Activated naive CD4-positive, alpha-beta T cell treated with anti-CD3 and anti-CD28 coated beads for 36 hours (primary cell): ENCODE results near the gene PGPEP1. TPM values are rescaled to one million over a fixed set of nuclear protein-coding genes. Genes with fewer than 3 reads are reported as not detected.
"Not testable (repeated sequence)": the region's sequence is repeated elsewhere in the genome, so short reads cannot be mapped to it uniquely, and the experiment has no call there.

Experiments used
- CTCF ChIA-PET: fragments of 350-600 bp; sonication (Branson Sonifier 250); formaldehyde crosslinking; loops from one replicate; lab custom pipeline; 2021; ENCODE audit warnings: antibody characterized with exemption; lab: Charles Lee
- DNase-seq: peaks from one replicate; pipeline ENCODE4 v3.0.0-alpha.2; 2020
- H3K27ac Mint-ChIP-seq: one replicate; pipeline ENCODE4 v1.8.0; 2021; ENCODE audit warnings: mild to moderate bottlenecking, mixed read lengths
- H3K27me3 Mint-ChIP-seq: one replicate; pipeline ENCODE4 v1.8.0; 2021; ENCODE audit warnings: low read depth, mixed read lengths
- H3K36me3 Mint-ChIP-seq: one replicate; pipeline ENCODE4 v1.8.0; 2021; ENCODE audit warnings: low read depth, mixed read lengths
- H3K4me1 Mint-ChIP-seq: one replicate; pipeline ENCODE4 v1.8.0; 2021; ENCODE audit warnings: low read depth, mixed read lengths
- H3K4me3 Mint-ChIP-seq: one replicate; pipeline ENCODE4 v1.8.0; 2021; ENCODE audit warnings: mild to moderate bottlenecking, moderate library complexity, mixed read lengths
- H3K9me3 Mint-ChIP-seq: one replicate; pipeline ENCODE4 v1.8.0; 2021; ENCODE audit warnings: mixed read lengths
- intact Hi-C: fragments of 100-400 bp; cut with micrococcal nuclease; formaldehyde crosslinking; loops from one replicate; pipeline ENCODE4 v1.15.1; 2023
- total RNA-seq, 2 experiments: library from RNA; stranded (reverse); gene quantifications; one replicate each; pipeline ENCODE4 v1.2.3, GENCODE V29; 2021

The PGPEP1 gene
- total RNA-seq, 2 experiments from 2014 or later: 14.4 to 15.6 TPM

DNA sequence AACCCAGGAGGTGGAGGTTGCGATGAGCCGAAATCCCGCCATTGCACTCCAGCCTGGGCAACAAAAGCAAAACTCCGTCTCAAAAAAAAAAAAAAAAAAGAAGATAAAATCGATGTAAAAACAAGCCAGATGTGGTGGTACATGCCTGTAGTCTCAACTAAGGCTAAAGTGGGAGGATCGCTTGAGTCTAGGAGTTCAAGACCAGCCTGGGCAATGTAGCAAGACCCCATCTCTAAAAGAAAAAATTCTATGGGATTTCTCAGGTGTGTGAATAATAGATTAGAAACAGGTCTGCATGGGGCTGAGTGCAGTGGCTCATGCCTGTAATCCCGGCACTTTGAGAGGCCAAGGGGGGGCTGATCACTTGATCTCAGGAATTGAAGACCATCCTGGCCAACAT is 11.1 kb downstream of the PGPEP1 start:
- CTCF ChIA-PET: interaction anchor here (0.6 to 1.1 kb wide), 2 partner anchors 10 to 18 kb away, joined by 3 read pairs; no protein-coding TSS in a partner anchor
- Mint-ChIP-seq H3K36me3 (peaks cover 15% of the 10 kb centered on the region), H3K9me3 (no peaks in the 10 kb centered on the region), H3K27ac (no peak overlapping the region), H3K27me3 (no peaks in the 10 kb centered on the region), H3K4me1 (no peaks in the 10 kb centered on the region), H3K4me3 (no peak overlapping the region)
- DNase-seq: no peak
- intact Hi-C loops: no loop called here

DNA sequence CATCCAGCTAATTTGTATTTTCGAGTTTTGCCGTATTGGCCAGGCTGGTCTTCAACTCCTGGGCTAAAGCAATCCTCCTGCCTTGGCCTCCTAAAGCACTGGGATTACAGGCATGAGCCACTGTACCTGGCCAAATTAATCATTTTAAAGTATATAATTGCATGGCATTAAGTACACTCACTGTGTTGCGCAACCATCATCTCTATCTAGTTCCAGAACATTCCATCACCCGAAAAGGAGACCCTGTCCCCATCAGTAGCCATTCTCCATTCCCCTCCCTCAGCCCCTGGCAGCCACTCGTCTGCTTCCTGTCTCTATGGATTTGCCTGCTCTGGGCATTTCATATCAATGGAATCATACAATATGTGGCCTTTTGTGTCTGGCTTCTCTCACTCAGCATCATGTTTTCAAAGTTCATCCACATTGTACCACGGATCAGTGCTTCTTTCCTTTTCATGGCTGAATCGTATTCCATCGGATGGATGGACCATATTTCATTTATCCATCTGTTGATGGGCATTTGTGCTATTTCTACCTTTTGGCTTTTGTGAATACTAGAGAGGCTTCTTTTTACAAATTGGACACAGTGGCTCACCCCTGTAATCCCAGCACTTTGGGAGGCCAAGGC is 13.1 kb downstream of the PGPEP1 start:
- H3K27me3 Mint-ChIP-seq: no peaks in the 10 kb centered on the region
- DNase-seq: no peak
- H3K9me3 Mint-ChIP-seq: no peaks in the 10 kb centered on the region
- CTCF ChIA-PET: interaction anchor here (0.6 to 1.7 kb wide), 4 partner anchors 8 to 77 kb away, joined by 3 to 5 read pairs (median 3); partner anchors contain the start of gene GDF15
- intact Hi-C loops: no loop called here
- H3K36me3 Mint-ChIP-seq: peaks cover 21% of the 10 kb centered on the region
- H3K4me3 Mint-ChIP-seq: no peak overlapping the region
- no peaks in the 10 kb centered on the region for H3K4me1 Mint-ChIP-seq
- H3K27ac Mint-ChIP-seq: no peak overlapping the region

DNA sequence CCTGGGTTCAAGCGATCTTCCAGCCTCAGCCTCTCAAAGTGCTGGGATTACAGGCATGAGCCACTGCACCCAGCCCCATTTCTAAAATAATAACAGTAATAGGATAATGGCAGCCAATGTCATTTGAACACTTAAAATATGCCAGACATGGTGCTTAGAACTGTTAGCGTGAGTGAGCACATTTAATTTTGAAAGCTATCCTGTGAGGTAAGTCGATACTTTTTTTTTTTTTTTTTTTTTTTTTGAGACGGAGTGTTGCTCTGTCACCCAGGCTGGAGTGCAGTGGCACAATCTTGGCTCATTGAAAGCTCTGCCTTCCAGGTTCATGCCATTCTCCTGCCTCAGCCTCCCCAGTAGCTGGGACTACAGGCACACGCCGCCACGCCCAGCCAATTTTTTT is 14.3 kb downstream of the PGPEP1 start:
- H3K36me3 Mint-ChIP-seq: peaks cover 30% of the 10 kb centered on the region

DNA sequence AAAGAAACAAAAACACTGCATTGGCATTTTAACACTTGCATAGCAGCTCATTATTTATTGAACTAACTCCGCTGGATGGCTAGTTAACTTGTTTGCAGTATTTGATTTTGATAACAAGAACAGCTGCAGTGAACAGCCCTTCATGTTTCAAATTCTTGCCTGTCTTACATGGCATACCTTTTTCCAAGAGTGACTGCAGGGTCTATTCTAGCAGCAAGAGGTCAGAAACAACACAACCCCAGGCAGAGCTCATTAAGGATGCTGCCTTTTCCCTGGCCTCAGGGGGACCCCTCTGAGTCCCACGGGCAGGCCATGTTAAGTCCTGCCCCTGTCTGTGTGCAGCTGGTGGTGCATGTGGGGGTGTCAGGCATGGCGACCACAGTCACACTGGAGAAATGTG is 16.6 kb downstream of the PGPEP1 start:
- Mint-ChIP-seq H3K9me3 (no peaks in the 10 kb centered on the region), H3K36me3 (peaks cover 32% of the 10 kb centered on the region), H3K27me3 (no peaks in the 10 kb centered on the region), H3K4me3 (no peak overlapping the region), H3K4me1 (no peaks in the 10 kb centered on the region), H3K27ac (no peak overlapping the region)
- intact Hi-C loops: no loop called here
- no peak for DNase-seq
- CTCF ChIA-PET: interaction anchor here (1.1 to 1.4 kb wide), 2 partner anchors 31 to 77 kb away, joined by 3 to 4 read pairs; no protein-coding TSS in a partner anchor

More for the DNA sequence above, 14.3 kb downstream of the PGPEP1 start:
- DNase-seq, H3K27me3 Mint-ChIP-seq, H3K27ac Mint-ChIP-seq, H3K9me3 Mint-ChIP-seq, intact Hi-C loops, H3K4me1 Mint-ChIP-seq, H3K4me3 Mint-ChIP-seq: not testable (repeated sequence)
- CTCF ChIA-PET: interaction anchor here (0.6 to 1.8 kb wide), 3 partner anchors 26 to 47 kb away, joined by 3 to 6 read pairs (median 5); partner anchors contain the start of gene GDF15

DNA sequence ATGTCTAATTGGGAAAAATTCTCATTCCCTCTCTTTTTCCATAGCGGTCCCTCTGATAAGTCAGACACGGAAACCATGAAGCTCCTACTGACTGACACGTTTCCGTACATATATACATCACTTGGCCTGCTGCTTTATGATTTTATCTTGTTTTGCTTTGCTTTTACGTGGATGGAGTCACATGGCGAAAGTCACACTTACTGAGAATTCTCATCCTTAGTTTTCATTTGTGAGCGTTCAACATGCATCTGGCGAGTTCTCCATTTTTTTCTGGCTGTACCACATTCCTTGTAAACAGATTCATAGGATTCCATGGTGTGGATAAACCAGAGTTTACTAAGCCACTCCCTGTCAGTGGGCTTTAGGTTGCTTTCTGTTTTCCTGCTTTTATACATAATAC is 21.2 kb downstream of the PGPEP1 start:
- intact Hi-C loops: no loop called here
- H3K36me3 Mint-ChIP-seq: peaks cover 29% of the 10 kb centered on the region

DNA sequence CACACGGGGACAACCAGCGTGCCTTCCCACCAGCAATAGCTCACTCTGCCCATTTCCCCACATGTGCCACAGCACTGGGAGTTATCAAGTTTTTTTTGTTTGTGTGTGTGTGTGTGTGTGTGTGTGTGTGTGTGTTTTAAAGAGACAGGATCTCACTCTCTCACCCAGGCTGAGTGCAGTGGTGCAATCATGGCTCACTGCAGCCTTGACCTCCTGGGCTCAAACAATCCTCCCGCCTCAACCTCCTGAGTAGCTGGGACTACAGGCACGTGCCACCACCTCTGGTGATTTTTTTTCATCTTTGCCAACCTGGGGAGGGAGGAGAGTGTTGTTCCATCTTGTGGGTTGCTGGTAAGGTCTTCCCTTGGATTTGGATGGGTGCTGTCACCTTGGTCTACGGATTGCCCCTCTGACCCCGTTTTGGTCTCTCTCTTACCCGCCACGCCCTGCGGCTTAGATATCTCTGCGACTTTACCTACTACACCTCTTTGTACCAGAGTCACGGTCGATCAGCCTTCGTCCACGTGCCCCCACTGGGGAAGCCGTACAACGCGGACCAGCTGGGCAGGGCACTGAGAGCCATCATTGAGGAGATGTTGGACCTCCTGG is 22.6 kb downstream of the PGPEP1 start:
- intact Hi-C loops: no loop called here
- Mint-ChIP-seq H3K4me1 (peaks cover 1% of the 10 kb centered on the region), H3K4me3 (no peak overlapping the region), H3K27ac (no peak overlapping the region), H3K36me3 (peaks cover 24% of the 10 kb centered on the region), H3K27me3 (no peaks in the 10 kb centered on the region), H3K9me3 (peaks cover 1% of the 10 kb centered on the region)
- no peak for DNase-seq
- CTCF ChIA-PET: interaction anchor here (0.6 kb wide), 2 partner anchors 49 to 130 kb away, joined by 3 to 4 read pairs; no protein-coding TSS in a partner anchor

More for the DNA sequence above, 21.2 kb downstream of the PGPEP1 start:
- peaks cover 1% of the 10 kb centered on the region for H3K9me3 Mint-ChIP-seq
- no peak for DNase-seq
- no peak overlapping the region for H3K4me3 Mint-ChIP-seq
- no peak overlapping the region for H3K27ac Mint-ChIP-seq
- H3K4me1 Mint-ChIP-seq: peaks cover 1% of the 10 kb centered on the region
- CTCF ChIA-PET: interaction anchor here (1.0 to 1.3 kb wide), 2 partner anchors 28 to 33 kb away, joined by 3 read pairs; no protein-coding TSS in a partner anchor
- no peaks in the 10 kb centered on the region for H3K27me3 Mint-ChIP-seq

DNA sequence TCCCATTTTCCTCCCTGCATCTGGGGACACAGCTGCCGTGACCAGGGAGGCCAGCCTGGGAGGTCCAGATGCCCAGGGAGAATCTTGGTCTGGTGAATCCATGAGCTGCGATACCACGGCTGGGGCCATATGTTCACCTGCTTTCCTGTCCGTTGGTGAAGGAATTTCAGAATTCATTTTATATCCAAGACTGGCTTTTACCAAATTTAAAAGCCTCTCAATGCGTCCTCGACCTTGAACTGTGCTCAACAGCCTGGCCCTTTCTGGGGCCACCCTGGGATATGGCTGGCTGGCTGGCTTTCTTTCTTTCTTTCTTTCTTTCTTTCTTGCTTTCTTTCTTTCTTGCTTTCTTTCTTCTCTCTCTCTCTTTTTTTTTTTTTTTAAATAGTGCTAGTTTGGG is 23.4 kb downstream of the PGPEP1 start:
- Mint-ChIP-seq H3K4me3 (no peak overlapping the region), H3K4me1 (peaks cover 1% of the 10 kb centered on the region), H3K9me3 (peaks cover 1% of the 10 kb centered on the region), H3K27me3 (no peaks in the 10 kb centered on the region), H3K36me3 (peaks cover 20% of the 10 kb centered on the region), H3K27ac (no peak overlapping the region)
- DNase-seq: no peak
- intact Hi-C loops: no loop called here
- CTCF ChIA-PET: interaction anchor here (0.6 to 1.3 kb wide), 3 partner anchors 24 to 113 kb away, joined by 3 to 4 read pairs (median 3); no protein-coding TSS in a partner anchor

DNA sequence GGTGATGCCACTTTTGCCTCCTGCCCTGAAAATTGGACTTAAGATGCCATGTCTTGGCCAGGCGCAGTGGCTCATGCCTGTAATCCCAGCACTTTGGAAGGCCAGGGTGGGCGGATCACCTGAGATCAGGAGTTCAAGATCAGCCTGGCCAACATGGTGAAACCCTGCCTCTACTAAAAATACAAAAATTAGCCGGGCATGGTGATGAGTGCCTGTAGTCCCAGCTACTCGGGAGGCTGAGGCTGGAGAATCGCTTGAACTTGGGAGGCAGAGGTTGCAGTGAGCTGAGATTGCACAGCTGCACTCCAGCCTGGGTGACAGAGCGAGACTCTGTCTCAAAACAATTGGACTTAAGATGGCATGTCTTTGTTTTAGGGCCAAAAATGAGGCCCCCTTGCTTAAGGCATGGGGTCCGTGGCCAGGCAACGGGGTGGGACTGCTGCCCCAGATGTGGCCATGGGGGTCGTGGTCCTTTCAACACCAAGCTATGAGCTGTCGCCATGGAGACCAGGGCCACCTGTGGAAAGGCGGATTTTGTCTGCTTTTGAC is 24.0 kb downstream of the PGPEP1 start:
- CTCF ChIA-PET: interaction anchor here (1.2 to 1.3 kb wide), 2 partner anchors 24 to 25 kb away, joined by 3 read pairs; no protein-coding TSS in a partner anchor
- DNase-seq, H3K27ac Mint-ChIP-seq, H3K27me3 Mint-ChIP-seq, H3K4me1 Mint-ChIP-seq, H3K9me3 Mint-ChIP-seq, H3K4me3 Mint-ChIP-seq, intact Hi-C loops: not testable (repeated sequence)
- H3K36me3 Mint-ChIP-seq: peaks cover 17% of the 10 kb centered on the region

DNA sequence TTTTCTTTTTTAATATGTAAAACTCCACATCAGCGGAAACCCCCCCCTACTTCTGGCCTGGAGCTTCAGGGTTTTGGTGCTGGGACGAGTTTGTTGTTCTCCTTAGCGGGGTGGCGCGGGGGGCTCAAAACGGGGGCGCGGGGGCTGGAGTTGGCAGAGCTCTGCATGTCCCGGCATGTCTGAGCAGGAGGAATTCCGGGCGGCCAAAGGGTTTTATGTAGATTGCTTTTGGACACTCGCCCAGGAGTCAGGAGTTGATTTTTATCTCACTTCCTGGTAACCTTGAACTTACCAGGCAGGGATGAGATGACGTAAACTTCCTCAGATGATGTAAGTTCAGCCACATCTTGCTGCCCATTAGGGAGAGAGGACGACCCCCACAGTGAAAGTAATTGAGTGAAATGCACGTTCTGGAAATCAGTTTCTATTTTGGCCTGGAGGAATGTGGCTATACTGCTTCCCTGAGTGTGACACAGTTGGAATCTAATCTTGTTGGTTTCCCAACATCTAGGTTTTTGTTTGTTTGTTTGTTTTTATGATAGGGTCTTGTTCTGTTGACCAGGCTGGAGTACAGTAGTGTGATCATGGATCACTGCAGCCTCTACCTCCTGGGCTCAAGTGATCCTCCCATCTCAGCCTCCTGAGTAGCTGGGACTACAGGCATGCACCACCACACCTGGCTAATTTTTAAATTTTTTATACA is 24.6 kb downstream of the PGPEP1 start:
- Mint-ChIP-seq H3K9me3 (peaks cover 1% of the 10 kb centered on the region), H3K4me3 (no peak overlapping the region), H3K4me1 (peaks cover 1% of the 10 kb centered on the region), H3K27ac (peak overlapping the region; percentile 27), H3K36me3 (peaks cover 10% of the 10 kb centered on the region), H3K27me3 (no peaks in the 10 kb centered on the region)
- no peak for DNase-seq
- CTCF ChIA-PET: interaction anchor here (1.2 to 1.3 kb wide), 2 partner anchors 23 to 24 kb away, joined by 3 read pairs; no protein-coding TSS in a partner anchor
- intact Hi-C loops: no loop called here

DNA sequence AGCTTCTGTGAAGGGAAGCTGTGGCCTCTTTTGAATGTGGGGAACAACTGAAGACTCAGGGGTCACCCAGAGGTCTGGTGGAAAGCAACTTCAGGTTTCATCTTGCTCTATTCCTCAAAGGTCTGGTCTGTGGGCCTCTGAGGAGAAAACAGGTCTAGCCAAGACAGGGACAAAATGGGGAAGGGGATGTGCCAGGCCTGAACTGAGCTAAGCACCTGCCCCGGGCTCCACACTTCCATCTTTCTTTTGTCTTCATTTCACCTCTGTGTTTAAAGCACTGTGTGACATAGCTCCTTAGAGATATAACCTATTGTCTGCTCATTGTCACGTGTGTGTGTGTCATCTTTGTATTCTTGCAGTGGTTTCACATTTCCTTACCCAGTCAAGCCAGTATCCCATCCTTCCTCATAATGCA is 25.6 kb downstream of the PGPEP1 start:
- no peak overlapping the region for H3K4me3 Mint-ChIP-seq
- no peak for DNase-seq
- peaks cover 1% of the 10 kb centered on the region for H3K9me3 Mint-ChIP-seq
- no peak overlapping the region for H3K27ac Mint-ChIP-seq
- CTCF ChIA-PET: interaction anchor here (0.6 to 1.7 kb wide), 3 partner anchors 22 to 37 kb away, joined by 3 to 7 read pairs (median 4); no protein-coding TSS in a partner anchor
- intact Hi-C loops: no loop called here
- H3K36me3 Mint-ChIP-seq: peaks cover 10% of the 10 kb centered on the region
- no peaks in the 10 kb centered on the region for H3K27me3 Mint-ChIP-seq
- peaks cover 1% of the 10 kb centered on the region for H3K4me1 Mint-ChIP-seq

DNA sequence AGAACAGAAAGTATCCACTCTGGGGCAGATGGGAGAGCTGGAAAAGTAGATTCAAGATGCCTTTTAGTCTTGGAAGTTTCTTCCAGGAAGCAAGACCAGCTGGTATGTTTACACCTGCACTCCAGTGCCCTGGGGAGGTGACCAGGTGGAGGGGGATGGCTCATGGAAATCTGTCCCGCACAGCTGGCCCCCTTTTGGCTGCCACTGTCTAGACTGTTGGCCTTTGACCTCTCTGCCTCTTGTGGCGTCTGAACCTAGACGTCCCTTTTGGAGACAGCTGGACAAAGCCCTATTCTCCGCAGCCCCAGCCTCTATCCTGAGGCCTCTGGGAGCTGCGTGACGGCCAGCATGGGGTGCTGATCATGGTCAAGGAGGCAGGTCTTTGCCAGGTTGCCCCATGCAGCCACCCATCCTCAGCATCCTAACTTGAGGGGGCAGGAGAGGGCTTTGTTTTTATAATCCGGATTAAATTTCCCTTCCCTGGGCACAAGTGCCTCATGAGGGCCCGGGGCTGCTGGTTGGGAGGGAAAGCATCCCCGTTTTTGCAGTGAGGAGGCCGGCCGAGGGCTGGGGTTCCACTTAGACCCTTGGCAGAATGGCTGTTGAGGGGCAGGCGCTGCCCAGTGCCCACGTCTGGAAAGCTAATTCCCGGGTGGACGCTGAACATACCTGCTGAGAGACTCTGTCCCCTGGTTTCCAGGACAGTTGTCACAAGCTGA is 28.3 kb downstream of the PGPEP1 start:
- no peak for DNase-seq
- peaks cover 1% of the 10 kb centered on the region for H3K9me3 Mint-ChIP-seq
- peaks cover 2% of the 10 kb centered on the region for H3K4me1 Mint-ChIP-seq
- intact Hi-C loops: no loop called here
- H3K4me3 Mint-ChIP-seq: no peak overlapping the region
- CTCF ChIA-PET: interaction anchor here (0.5 to 0.7 kb wide), 2 partner anchors 48 to 116 kb away, joined by 3 to 5 read pairs; no protein-coding TSS in a partner anchor
- no peaks in the 10 kb centered on the region for H3K27me3 Mint-ChIP-seq
- no peak overlapping the region for H3K27ac Mint-ChIP-seq
- peaks cover 4% of the 10 kb centered on the region for H3K36me3 Mint-ChIP-seq
